GM21576 (cell line): Measurements from ENCODE around the gene TJP1.
"Not testable (repeated sequence)": the region's sequence is repeated elsewhere in the genome, so short reads cannot be mapped to it uniquely, and the experiment has no call there.

Experiments
- ATAC-seq: cut with Tn5 transposase; IDR thresholded peaks from one replicate; pipeline ENCODE4 v1.9.1; 2021; ENCODE audit warnings: mild to moderate bottlenecking, moderate library complexity; ENCODE audit not compliant: unreplicated experiment

Gene TJP1

GRCh38 chr15:29685156-29686078 lies 136.9 kb downstream of the TJP1 start:
- ATAC-seq = no peak

GRCh38 chr15:29682781-29683180 lies 139.5 kb downstream of the TJP1 start:
- ATAC-seq = no peak

- ATAC-seq = no peak
These were observed 139.9 kb downstream of the TJP1 start for GRCh38 chr15:29682361-29682760.

- ATAC-seq = no peak
These were observed 140.3 kb downstream of the TJP1 start for GRCh38 chr15:29681946-29682345.

GRCh38 chr15:29681166-29681845 lies 141.0 kb downstream of the TJP1 start:
- ATAC-seq = no peak

- ATAC-seq = no peak
These were observed 141.7 kb downstream of the TJP1 start for GRCh38 chr15:29680465-29681165.

- ATAC-seq = no peak
These were observed 143.7 kb downstream of the TJP1 start for GRCh38 chr15:29678504-29679034.

- no peak for ATAC-seq
These were observed 144.3 kb downstream of the TJP1 start for GRCh38 chr15:29677871-29678461.

- no peak for ATAC-seq
These were observed 144.8 kb downstream of the TJP1 start for GRCh38 chr15:29677455-29677854.

- no peak for ATAC-seq
These were observed 145.3 kb downstream of the TJP1 start for GRCh38 chr15:29676961-29677402.

GRCh38 chr15:29676374-29676960 lies 145.8 kb downstream of the TJP1 start:
- not testable (repeated sequence) for ATAC-seq

- no peak for ATAC-seq
These were observed 146.4 kb downstream of the TJP1 start for GRCh38 chr15:29675791-29676301.

- ATAC-seq = no peak
These were observed 147.4 kb downstream of the TJP1 start for GRCh38 chr15:29674661-29675533.

- ATAC-seq = no peak
These were observed 149.1 kb downstream of the TJP1 start for GRCh38 chr15:29672923-29673809.

GRCh38 chr15:29672446-29672845 lies 149.8 kb downstream of the TJP1 start:
- no peak for ATAC-seq

- ATAC-seq = not testable (repeated sequence)
These were observed 150.2 kb downstream of the TJP1 start for GRCh38 chr15:29672046-29672445.

- ATAC-seq = no peak
These were observed 151.0 kb downstream of the TJP1 start for GRCh38 chr15:29670998-29671981.
